Measurements from ENCODE around the gene KCTD5.
A peak's percentile ranks its signal among the peaks of the same experiment; 100 is the strongest.
"Not testable (repeated sequence)": the region's sequence is repeated elsewhere in the genome, so short reads cannot be mapped to it uniquely, and the experiment has no call there.

Gene KCTD5, protein sequence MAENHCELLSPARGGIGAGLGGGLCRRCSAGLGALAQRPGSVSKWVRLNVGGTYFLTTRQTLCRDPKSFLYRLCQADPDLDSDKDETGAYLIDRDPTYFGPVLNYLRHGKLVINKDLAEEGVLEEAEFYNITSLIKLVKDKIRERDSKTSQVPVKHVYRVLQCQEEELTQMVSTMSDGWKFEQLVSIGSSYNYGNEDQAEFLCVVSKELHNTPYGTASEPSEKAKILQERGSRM

DNA sequence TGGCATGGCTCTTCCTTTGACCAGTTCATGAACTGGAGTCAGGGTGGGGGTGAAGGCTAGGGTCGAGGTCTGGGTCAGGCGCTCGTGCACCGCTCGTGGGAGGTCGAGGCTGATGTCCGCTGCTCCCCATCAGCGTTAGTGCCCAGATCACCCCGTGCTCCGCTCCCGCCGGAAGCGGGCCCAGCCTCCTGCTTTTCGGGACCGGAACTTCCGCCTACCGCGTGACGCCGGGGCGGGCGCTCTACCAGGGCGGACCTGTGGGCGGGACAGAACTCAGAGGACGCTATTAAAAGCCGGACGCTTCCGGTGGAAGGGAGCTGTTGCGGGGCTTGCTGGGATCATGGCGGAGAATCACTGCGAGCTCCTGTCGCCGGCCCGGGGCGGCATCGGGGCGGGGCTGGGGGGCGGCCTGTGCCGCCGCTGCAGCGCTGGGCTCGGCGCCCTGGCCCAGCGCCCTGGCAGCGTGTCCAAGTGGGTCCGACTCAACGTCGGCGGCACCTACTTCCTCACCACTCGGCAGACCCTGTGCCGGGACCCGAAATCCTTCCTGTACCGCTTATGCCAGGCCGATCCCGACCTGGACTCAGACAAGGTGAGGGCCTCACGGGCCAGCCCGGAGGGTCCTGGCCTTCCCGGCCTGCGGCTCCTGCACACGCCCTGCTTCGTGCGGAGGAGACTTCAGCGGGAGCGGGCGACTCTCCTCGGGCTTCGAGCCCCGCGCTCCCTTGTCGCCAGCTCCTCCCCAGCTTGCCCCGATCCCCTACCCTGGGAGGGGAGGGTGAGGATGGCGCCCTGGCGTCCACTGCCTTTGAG, at the start of gene KCTD5:
KCTD5 (plus strand) TSS at position 315 of the 813 bp plus-strand sequence; CDS start at position 341, 26 bp downstream.
- Histone ChIP-seq H3K9me3 (ENCODE audit: control insufficient read depth, low read length) (no peaks in the 10 kb centered on the region), H3K79me2 (peaks cover 24% of the 10 kb centered on the region), H3K27me3 (ENCODE audit: control insufficient read depth, insufficient read depth, low read length) (no peaks in the 10 kb centered on the region), H3K4me3 (ENCODE audit: low read depth, low read length) (peak within 1 kb of the TSS; percentile 77), H3K4me2 (ENCODE audit: low read length) (peak within 1 kb of the TSS; percentile 73), H3K27ac (peak within 1 kb of the TSS; percentile 64), H3K9ac (peak within 1 kb of the TSS; percentile 74), H3K36me3 (ENCODE audit: control insufficient read depth, insufficient read depth, low read length) (no peaks in the 10 kb centered on the region), H2AFZ (peak within 1 kb of the TSS; percentile 84), H3K4me1 (no peaks in the 10 kb centered on the region)
- TF ChIP-seq CTCF (IDR thresholded peaks at IDR 0.05): no peak

- not testable (repeated sequence) for H3K9ac ChIP-seq, H2AFZ ChIP-seq
Measured at GRCh38 chr16:2639071-2639721, 43.1 kb upstream of the KCTD5 start.

GRCh38 chr16:2639722-2640072, 42.6 kb upstream of the KCTD5 start:
- not testable (repeated sequence) for H3K4me2 ChIP-seq (ENCODE audit: low read length); H3K27me3 ChIP-seq (ENCODE audit: control insufficient read depth, insufficient read depth, low read length); H3K4me3 ChIP-seq (ENCODE audit: low read depth, low read length); H3K4me1 ChIP-seq; H3K9ac ChIP-seq; H3K9me3 ChIP-seq (ENCODE audit: control insufficient read depth, low read length); H3K27ac ChIP-seq; H2AFZ ChIP-seq; H3K79me2 ChIP-seq; H3K36me3 ChIP-seq (ENCODE audit: control insufficient read depth, insufficient read depth, low read length)

More at GRCh38 chr16:2639071-2639721, 43.1 kb upstream of the KCTD5 start:
- H3K4me3 ChIP-seq (ENCODE audit: low read depth, low read length); H3K27ac ChIP-seq; H3K9me3 ChIP-seq (ENCODE audit: control insufficient read depth, low read length); H3K4me2 ChIP-seq (ENCODE audit: low read length); H3K36me3 ChIP-seq (ENCODE audit: control insufficient read depth, insufficient read depth, low read length); H3K4me1 ChIP-seq; H3K79me2 ChIP-seq; H3K27me3 ChIP-seq (ENCODE audit: control insufficient read depth, insufficient read depth, low read length): not testable (repeated sequence)

GRCh38 chr16:2642561-2642960, 39.8 kb upstream of the KCTD5 start:
- not testable (repeated sequence) for H3K27me3 ChIP-seq (ENCODE audit: control insufficient read depth, insufficient read depth, low read length); H3K79me2 ChIP-seq; H3K4me1 ChIP-seq; H3K27ac ChIP-seq; H3K36me3 ChIP-seq (ENCODE audit: control insufficient read depth, insufficient read depth, low read length); H3K4me3 ChIP-seq (ENCODE audit: low read depth, low read length); H3K9ac ChIP-seq; H3K4me2 ChIP-seq (ENCODE audit: low read length); H3K9me3 ChIP-seq (ENCODE audit: control insufficient read depth, low read length); H2AFZ ChIP-seq

DNA sequence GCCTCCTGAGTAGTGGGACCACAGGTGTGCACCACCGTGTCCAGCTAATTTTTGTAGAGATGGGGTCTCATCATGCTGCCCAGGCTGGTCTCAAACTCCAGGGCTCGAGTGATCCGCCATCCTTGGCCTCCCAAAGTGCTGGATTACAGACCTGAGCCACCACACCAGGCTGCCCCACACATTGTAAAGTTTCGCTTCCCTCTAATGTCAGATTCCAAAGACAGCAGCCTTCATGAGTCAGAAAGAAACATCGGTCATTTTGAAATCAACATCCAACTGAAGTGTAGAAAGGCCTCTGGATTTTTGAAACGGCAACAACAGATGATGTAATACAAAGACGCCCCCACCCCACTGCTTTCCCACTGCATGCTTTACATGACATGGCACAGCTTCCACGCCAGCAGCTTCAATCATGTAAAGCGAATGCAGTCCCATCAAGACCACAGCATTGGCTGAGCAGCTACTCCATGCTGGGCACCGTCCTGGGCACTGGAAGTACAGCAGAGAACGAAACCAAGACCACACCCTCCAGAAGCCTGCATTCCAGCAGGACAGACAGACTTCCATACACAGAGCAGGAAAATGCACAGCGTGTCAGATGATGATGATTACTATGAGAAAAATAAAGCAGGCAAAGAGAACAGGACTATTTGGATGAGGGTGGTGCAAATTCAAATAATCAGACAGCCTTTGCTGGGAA, 37.4 kb upstream of the KCTD5 start:
- not testable (repeated sequence) for H3K36me3 ChIP-seq (ENCODE audit: control insufficient read depth, insufficient read depth, low read length); H3K27ac ChIP-seq; H3K79me2 ChIP-seq; H3K4me3 ChIP-seq (ENCODE audit: low read depth, low read length); H3K27me3 ChIP-seq (ENCODE audit: control insufficient read depth, insufficient read depth, low read length); H3K4me2 ChIP-seq (ENCODE audit: low read length); H3K9me3 ChIP-seq (ENCODE audit: control insufficient read depth, low read length); H2AFZ ChIP-seq; H3K4me1 ChIP-seq; H3K9ac ChIP-seq

DNA sequence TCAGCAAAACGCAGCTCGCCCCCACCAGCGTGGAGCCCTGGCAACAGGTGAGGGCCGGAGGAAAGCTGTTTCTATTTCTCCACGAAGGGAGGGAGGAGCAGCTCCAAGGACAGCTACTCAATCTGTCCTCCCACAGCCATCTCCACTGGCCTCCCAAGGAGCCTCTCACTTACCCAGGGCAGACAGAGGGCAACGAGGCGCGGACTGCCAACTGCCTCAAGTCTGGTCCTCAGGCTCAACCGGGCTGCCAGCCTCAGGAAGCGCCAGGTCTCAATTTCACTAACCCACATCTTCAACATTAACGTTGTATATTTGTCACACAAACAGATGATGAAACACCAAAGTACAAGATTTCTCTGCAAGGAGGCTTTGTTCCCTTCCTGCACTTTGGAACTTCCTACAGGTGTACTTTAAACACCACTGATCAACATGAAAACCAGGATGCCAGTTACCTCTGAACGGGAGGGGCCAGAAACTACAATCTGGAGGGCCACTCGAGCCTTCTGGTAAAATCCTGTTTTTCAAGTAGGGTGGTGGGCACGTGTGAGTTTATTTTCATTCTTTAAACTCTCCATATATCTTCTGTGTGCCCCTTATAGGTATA, 31.0 kb upstream of the KCTD5 start:
- not testable (repeated sequence) for H3K4me1 ChIP-seq; H3K27ac ChIP-seq; H3K79me2 ChIP-seq; H2AFZ ChIP-seq; H3K9me3 ChIP-seq (ENCODE audit: control insufficient read depth, low read length); H3K9ac ChIP-seq; H3K27me3 ChIP-seq (ENCODE audit: control insufficient read depth, insufficient read depth, low read length); H3K36me3 ChIP-seq (ENCODE audit: control insufficient read depth, insufficient read depth, low read length); H3K4me3 ChIP-seq (ENCODE audit: low read depth, low read length); H3K4me2 ChIP-seq (ENCODE audit: low read length)

DNA sequence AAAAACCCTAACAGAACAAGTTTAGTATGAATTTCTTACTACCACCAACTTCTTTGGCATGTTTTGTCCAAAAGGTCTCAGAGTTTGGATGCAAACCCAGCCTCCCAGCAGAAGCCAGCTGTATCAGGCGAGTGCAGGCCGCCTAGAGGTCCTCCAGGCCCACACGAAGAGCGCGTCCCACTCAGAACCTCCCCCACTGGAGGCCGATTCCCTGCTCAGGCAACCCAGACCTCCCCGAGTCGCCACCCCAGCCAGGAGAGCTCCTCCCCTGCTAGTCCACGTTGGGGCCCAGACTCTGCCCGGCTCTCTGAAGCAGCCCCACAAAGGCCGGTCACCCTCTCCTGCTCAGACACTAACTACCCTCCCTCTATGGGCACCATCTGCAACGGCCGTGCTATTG, 28.4 kb upstream of the KCTD5 start:
- not testable (repeated sequence) for H3K4me1 ChIP-seq; H3K4me3 ChIP-seq (ENCODE audit: low read depth, low read length); H2AFZ ChIP-seq; H3K36me3 ChIP-seq (ENCODE audit: control insufficient read depth, insufficient read depth, low read length); H3K9me3 ChIP-seq (ENCODE audit: control insufficient read depth, low read length); H3K27me3 ChIP-seq (ENCODE audit: control insufficient read depth, insufficient read depth, low read length); H3K9ac ChIP-seq; H3K79me2 ChIP-seq; H3K27ac ChIP-seq; H3K4me2 ChIP-seq (ENCODE audit: low read length)

GRCh38 chr16:2654949-2655348, 27.4 kb upstream of the KCTD5 start:
- H3K27me3 ChIP-seq (ENCODE audit: control insufficient read depth, insufficient read depth, low read length); H3K36me3 ChIP-seq (ENCODE audit: control insufficient read depth, insufficient read depth, low read length); H3K9me3 ChIP-seq (ENCODE audit: control insufficient read depth, low read length); H3K79me2 ChIP-seq; H3K9ac ChIP-seq; H3K4me2 ChIP-seq (ENCODE audit: low read length); H2AFZ ChIP-seq; H3K4me1 ChIP-seq; H3K27ac ChIP-seq; H3K4me3 ChIP-seq (ENCODE audit: low read depth, low read length): not testable (repeated sequence)
